ENCODE results near the gene ANKRD28. TPM values are rescaled to one million over a fixed set of nuclear protein-coding genes. Genes with fewer than 3 reads are reported as not detected.

ANKRD28 gene
- total and polyA plus RNA-seq, 3 experiments from 2014 or later, result 11.2 to 41.5 (median 40.2) TPM

DNA sequence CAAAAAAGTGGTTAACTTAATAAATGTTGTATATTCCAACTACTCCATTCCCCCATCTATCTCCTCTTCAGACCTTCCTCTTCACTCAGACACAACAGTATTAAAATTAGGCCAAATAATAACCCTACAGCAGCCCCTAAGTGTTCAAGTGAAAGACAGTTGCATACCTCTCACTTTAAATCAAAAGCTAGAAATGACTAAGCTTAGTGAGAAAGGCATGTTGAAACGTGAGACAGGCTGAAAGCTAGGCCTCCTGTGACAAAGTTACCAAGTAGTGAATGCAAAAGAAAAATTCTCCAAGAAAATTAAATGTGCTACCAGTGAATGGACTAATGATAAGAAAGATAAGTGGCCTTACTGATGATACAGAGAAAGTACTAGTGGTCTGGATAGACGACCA, 71.7 kb downstream of the ANKRD28 start:
- peak overlapping the region in 1 of 8 donors; percentile 42 for H3K27ac Mint-ChIP-seq
- ChIA-PET POLR2A (no interaction called here), CTCF (no interaction called here)
- H3K9me3 Mint-ChIP-seq, result no peaks in the 10 kb centered on the region
- Histone ChIP-seq H3K36me3 (ENCODE audit: insufficient read depth, low read length) (no peaks in the 10 kb centered on the region), H3K4me1 (ENCODE audit: insufficient read depth, low read length) (no peaks in the 10 kb centered on the region), H3K27me3 (ENCODE audit: insufficient read depth, low read length, poor library complexity, severe bottlenecking) (no peaks in the 10 kb centered on the region), H3K4me3 (ENCODE audit: low read length) (no peak overlapping the region), H3K27ac (ENCODE audit: low read depth, low read length) (no peak overlapping the region), H3K9me3 (ENCODE audit: low read length) (no peaks in the 10 kb centered on the region)
- peaks cover 3 to 5% (median 4%) of the 10 kb centered on the region in 3 donors for H3K4me1 Mint-ChIP-seq
- H3K36me3 Mint-ChIP-seq, result peaks cover under 1 to 60% (median 26%) of the 10 kb centered on the region in 3 donors
- H3K4me3 Mint-ChIP-seq, result no peak overlapping the region
- DNase-seq, result no peak
- no peaks in the 10 kb centered on the region for H3K27me3 Mint-ChIP-seq

DNA sequence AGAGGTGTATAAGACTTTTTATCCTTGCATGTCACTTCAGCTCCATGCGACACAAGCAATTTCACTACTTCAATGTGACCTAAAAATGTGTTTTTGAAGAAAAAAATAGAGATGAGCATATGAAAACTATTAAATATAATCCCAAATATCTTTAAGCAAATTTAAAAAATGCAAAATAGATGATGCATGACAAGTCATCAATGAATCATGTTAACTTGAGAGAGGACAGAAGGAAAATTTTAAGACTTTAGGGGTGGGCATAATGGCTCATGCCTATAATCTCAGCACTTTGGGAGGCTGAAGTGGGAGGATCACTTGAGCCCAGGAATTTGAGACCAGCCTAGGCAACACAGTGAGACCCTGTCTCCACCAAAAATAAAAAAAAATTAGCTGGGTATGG, 73.3 kb downstream of the ANKRD28 start:
- no peak overlapping the region for H3K27ac Mint-ChIP-seq
- H3K36me3 Mint-ChIP-seq, result peaks cover 9 to 68% (median 31%) of the 10 kb centered on the region in 3 donors
- Histone ChIP-seq H3K36me3 (ENCODE audit: insufficient read depth, low read length) (no peaks in the 10 kb centered on the region), H3K27ac (ENCODE audit: low read depth, low read length) (no peak overlapping the region), H3K27me3 (ENCODE audit: insufficient read depth, low read length, poor library complexity, severe bottlenecking) (no peaks in the 10 kb centered on the region), H3K9me3 (ENCODE audit: low read length) (no peaks in the 10 kb centered on the region), H3K4me3 (ENCODE audit: low read length) (no peak overlapping the region), H3K4me1 (ENCODE audit: insufficient read depth, low read length) (no peaks in the 10 kb centered on the region)
- DNase-seq, result no peak
- ChIA-PET CTCF (no interaction called here), POLR2A (no interaction called here)
- no peak overlapping the region for H3K4me3 Mint-ChIP-seq
- H3K9me3 Mint-ChIP-seq, result no peaks in the 10 kb centered on the region
- H3K4me1 Mint-ChIP-seq, result peaks cover 3 to 5% (median 3%) of the 10 kb centered on the region in 3 donors
- H3K27me3 Mint-ChIP-seq, result no peaks in the 10 kb centered on the region

DNA sequence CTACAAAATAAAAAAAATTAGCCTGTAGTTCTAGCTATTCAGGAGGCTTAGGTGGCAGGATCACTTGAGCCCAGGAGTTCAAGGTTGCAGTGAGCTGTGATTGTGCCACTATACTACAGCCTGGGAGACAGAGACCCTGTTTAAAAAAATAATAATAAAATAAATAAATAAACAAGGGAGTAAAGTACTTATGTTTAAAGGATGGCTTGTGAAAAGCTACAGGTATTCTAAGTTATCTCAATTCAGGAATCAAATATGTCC, 74.2 kb downstream of the ANKRD28 start:
- no peak for DNase-seq
- Histone ChIP-seq H3K36me3 (ENCODE audit: insufficient read depth, low read length) (no peaks in the 10 kb centered on the region), H3K27me3 (ENCODE audit: insufficient read depth, low read length, poor library complexity, severe bottlenecking) (no peaks in the 10 kb centered on the region), H3K9me3 (ENCODE audit: low read length) (no peaks in the 10 kb centered on the region), H3K4me1 (ENCODE audit: insufficient read depth, low read length) (no peaks in the 10 kb centered on the region), H3K4me3 (ENCODE audit: low read length) (no peak overlapping the region), H3K27ac (ENCODE audit: low read depth, low read length) (no peak overlapping the region)
- Mint-ChIP-seq H3K27ac (no peak overlapping the region), H3K4me3 (no peak overlapping the region), H3K9me3 (no peaks in the 10 kb centered on the region), H3K36me3 (peaks cover 13 to 64% (median 29%) of the 10 kb centered on the region in 3 donors), H3K27me3 (no peaks in the 10 kb centered on the region), H3K4me1 (peaks cover 0 to 3% (median 3%) of the 10 kb centered on the region in 3 donors)
- CTCF ChIA-PET, result no interaction called here
- POLR2A ChIA-PET, result no interaction called here

DNA sequence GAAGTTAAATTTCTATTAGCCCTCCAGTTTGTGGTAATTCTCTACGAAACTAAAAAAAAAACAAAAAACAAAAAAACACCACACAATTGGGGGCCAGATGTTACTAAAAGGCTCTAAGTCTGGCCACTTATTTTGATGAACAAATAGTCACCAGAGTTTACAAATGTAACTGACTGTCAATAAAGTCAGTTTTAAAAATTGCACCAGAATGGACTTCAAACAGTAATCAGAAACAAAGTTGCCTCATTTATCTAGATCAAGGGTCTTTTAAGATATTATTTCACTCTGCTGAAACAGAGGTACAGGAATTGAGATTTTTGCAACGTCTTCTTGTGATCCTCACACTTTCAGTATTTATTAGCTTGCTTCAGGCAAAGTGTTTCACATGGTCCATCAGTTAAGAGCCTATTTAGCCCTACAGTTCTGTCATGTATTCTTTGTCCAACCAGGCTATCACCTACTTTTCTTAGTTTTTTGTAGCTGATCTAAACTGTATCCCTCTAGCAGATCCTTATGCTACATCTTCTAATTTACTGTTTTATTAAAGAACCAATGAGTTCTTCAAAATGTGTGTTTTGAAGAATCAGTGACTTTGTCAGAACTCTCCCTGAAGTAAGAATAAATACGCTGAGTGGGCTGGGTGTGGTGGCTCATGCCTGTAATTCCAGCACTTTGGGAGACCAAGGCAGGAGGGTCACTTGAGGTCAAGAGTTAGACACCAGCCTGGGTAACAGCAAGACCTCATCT, 74.7 kb downstream of the ANKRD28 start:
- CTCF ChIA-PET, result no interaction called here

DNA sequence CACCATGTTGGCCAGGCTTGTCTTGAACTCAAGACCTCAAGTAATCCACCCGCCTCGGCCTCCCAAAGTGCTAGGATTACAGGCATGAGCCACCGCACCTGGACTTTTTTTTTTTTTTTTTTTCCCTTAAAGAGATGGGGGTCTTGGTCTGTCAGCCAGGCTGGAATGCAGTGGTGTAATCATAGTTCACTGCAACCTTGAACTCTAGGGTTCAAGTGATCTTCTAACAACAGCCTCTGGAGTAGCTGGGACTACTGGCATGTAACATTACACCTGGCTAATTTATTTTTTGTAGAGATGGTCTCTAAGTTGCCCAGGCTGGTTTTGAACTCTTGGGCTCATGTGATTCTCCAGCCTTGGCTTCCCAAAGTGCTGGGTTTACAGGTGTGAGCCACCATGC, 81.6 kb downstream of the ANKRD28 start:
- Histone ChIP-seq H3K4me1 (ENCODE audit: insufficient read depth, low read length) (no peaks in the 10 kb centered on the region), H3K27ac (ENCODE audit: low read depth, low read length) (no peak overlapping the region), H3K9me3 (ENCODE audit: low read length) (no peaks in the 10 kb centered on the region), H3K36me3 (ENCODE audit: insufficient read depth, low read length) (peaks cover 4% of the 10 kb centered on the region), H3K4me3 (ENCODE audit: low read length) (no peak overlapping the region), H3K27me3 (ENCODE audit: insufficient read depth, low read length, poor library complexity, severe bottlenecking) (no peaks in the 10 kb centered on the region)
- no peaks in the 10 kb centered on the region for H3K9me3 Mint-ChIP-seq
- no peaks in the 10 kb centered on the region for H3K4me1 Mint-ChIP-seq
- ChIA-PET POLR2A (no interaction called here), CTCF (no interaction called here)
- H3K4me3 Mint-ChIP-seq, result no peak overlapping the region
- peak overlapping the region in 1 of 8 donors; percentile 29 for H3K27ac Mint-ChIP-seq
- DNase-seq, result no peak
- H3K36me3 Mint-ChIP-seq, result peaks cover 13 to 51% (median 16%) of the 10 kb centered on the region in 3 donors
- H3K27me3 Mint-ChIP-seq, result no peaks in the 10 kb centered on the region

More for the DNA sequence above, 74.7 kb downstream of the ANKRD28 start:
- Mint-ChIP-seq H3K27ac (peak overlapping the region in 2 of 8 donors; percentile 33 to 51), H3K4me1 (peaks cover 0 to 3% (median 2%) of the 10 kb centered on the region in 3 donors), H3K4me3 (no peak overlapping the region), H3K27me3 (no peaks in the 10 kb centered on the region), H3K36me3 (peaks cover 13 to 63% (median 26%) of the 10 kb centered on the region in 3 donors), H3K9me3 (no peaks in the 10 kb centered on the region)
- H3K27me3 ChIP-seq (ENCODE audit: insufficient read depth, low read length, poor library complexity, severe bottlenecking), result no peaks in the 10 kb centered on the region
- H3K36me3 ChIP-seq (ENCODE audit: insufficient read depth, low read length), result no peaks in the 10 kb centered on the region
- no peak overlapping the region for H3K27ac ChIP-seq (ENCODE audit: low read depth, low read length)
- H3K4me3 ChIP-seq (ENCODE audit: low read length), result no peak overlapping the region
- DNase-seq, result no peak
- no peaks in the 10 kb centered on the region for H3K4me1 ChIP-seq (ENCODE audit: insufficient read depth, low read length)
- H3K9me3 ChIP-seq (ENCODE audit: low read length), result no peaks in the 10 kb centered on the region
- POLR2A ChIA-PET, result no interaction called here

DNA sequence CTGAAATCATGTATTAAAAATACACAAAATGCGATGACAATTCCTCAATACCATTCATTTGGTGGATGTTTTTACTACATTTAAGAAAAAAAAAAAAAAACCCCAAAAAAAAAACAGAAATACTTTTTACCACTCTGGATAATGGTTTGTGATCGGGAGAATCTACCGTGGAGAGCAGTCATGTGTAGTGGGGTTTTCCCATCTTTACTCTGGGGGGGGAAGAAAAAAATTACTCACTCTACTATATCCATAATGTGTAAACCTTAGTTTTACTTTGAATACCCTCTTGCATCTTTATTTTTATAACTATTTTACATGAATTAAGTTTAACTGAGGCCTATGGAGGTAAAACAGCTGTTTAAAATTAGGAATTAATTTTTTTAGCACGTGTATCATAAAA, 83.3 kb downstream of the ANKRD28 start:
- Mint-ChIP-seq H3K27ac (no peak overlapping the region), H3K4me1 (no peaks in the 10 kb centered on the region), H3K9me3 (no peaks in the 10 kb centered on the region), H3K4me3 (no peak overlapping the region), H3K27me3 (no peaks in the 10 kb centered on the region), H3K36me3 (peaks cover 7 to 52% (median 10%) of the 10 kb centered on the region in 3 donors)
- ChIA-PET POLR2A (interaction anchor here (0.6 kb wide), 1 partner anchor 49 kb away, joined by 6 read pairs; no protein-coding TSS in a partner anchor), CTCF (interaction anchor here (0.6 to 1.4 kb wide), 2 partner anchors 73 to 84 kb away, joined by 3 to 5 read pairs; no protein-coding TSS in a partner anchor)
- no peak overlapping the region for H3K4me3 ChIP-seq (ENCODE audit: low read length)
- no peaks in the 10 kb centered on the region for H3K4me1 ChIP-seq (ENCODE audit: insufficient read depth, low read length)
- no peaks in the 10 kb centered on the region for H3K27me3 ChIP-seq (ENCODE audit: insufficient read depth, low read length, poor library complexity, severe bottlenecking)
- H3K27ac ChIP-seq (ENCODE audit: low read depth, low read length), result no peak overlapping the region
- peaks cover 4% of the 10 kb centered on the region for H3K36me3 ChIP-seq (ENCODE audit: insufficient read depth, low read length)
- DNase-seq, result no peak
- no peaks in the 10 kb centered on the region for H3K9me3 ChIP-seq (ENCODE audit: low read length)

DNA sequence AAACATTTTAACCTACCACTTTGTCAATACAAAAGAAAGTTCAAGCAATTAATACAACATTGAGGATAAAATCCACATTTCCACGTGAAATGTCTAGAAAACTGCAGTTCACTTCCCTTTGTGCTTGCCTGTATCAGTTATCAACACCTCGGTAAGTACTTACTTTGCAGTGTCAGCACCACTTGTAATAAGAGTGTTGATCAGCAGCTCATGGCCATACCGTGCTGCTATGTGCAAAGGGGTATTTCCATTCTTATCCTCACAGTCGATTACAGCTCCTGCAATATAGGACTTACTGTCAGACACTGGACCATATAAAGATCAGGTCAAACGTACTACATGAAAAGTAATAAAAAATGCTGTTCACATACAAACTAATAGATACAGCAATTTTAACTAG, 84.4 kb downstream of the ANKRD28 start:
- POLR2A ChIA-PET, result interaction anchor here (0.6 kb wide), 1 partner anchor 127 kb away, joined by 3 read pairs; no protein-coding TSS in a partner anchor
- H3K27me3 ChIP-seq (ENCODE audit: insufficient read depth, low read length, poor library complexity, severe bottlenecking), result no peaks in the 10 kb centered on the region
- Mint-ChIP-seq H3K36me3 (peaks cover 11 to 55% (median 17%) of the 10 kb centered on the region in 3 donors), H3K4me1 (no peaks in the 10 kb centered on the region), H3K27me3 (no peaks in the 10 kb centered on the region), H3K4me3 (no peak overlapping the region), H3K27ac (no peak overlapping the region), H3K9me3 (no peaks in the 10 kb centered on the region)
- CTCF ChIA-PET, result interaction anchor here (1.4 kb wide), 1 partner anchor 83 kb away, joined by 5 read pairs; no protein-coding TSS in a partner anchor
- no peak overlapping the region for H3K27ac ChIP-seq (ENCODE audit: low read depth, low read length)
- no peaks in the 10 kb centered on the region for H3K9me3 ChIP-seq (ENCODE audit: low read length)
- H3K4me1 ChIP-seq (ENCODE audit: insufficient read depth, low read length), result no peaks in the 10 kb centered on the region
- DNase-seq, result no peak
- H3K36me3 ChIP-seq (ENCODE audit: insufficient read depth, low read length), result peaks cover 4% of the 10 kb centered on the region
- H3K4me3 ChIP-seq (ENCODE audit: low read length), result no peak overlapping the region

DNA sequence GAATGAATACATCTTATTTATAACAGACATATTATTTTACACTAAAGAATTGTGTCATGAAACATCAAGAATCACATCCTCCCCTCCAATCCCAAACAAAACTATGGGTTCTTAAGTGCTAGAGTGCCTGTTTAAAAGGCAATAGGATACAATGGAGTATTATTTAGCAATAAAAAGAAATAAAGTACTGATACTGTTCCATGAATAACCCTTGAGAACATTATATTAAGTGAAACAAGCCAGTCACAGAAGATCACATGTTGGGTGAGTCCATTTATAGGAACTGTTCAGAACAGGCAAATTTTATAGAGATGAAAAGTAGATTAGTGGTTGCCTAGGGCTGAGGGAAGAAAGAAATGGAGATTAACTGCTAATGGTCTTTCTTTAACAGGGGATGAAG, 86.5 kb downstream of the ANKRD28 start:
- no peak overlapping the region for H3K4me3 ChIP-seq (ENCODE audit: low read length)

More for the DNA sequence above, 86.5 kb downstream of the ANKRD28 start:
- no peaks in the 10 kb centered on the region for H3K27me3 ChIP-seq (ENCODE audit: insufficient read depth, low read length, poor library complexity, severe bottlenecking)
- Mint-ChIP-seq H3K4me1 (no peaks in the 10 kb centered on the region), H3K27ac (no peak overlapping the region), H3K36me3 (peaks cover 25 to 70% (median 28%) of the 10 kb centered on the region in 3 donors), H3K27me3 (no peaks in the 10 kb centered on the region), H3K9me3 (peaks cover 0 to 4% (median under 1%) of the 10 kb centered on the region in 5 donors), H3K4me3 (no peak overlapping the region)
- H3K27ac ChIP-seq (ENCODE audit: low read depth, low read length), result no peak overlapping the region
- H3K4me1 ChIP-seq (ENCODE audit: insufficient read depth, low read length), result no peaks in the 10 kb centered on the region
- DNase-seq, result no peak
- ChIA-PET POLR2A (no interaction called here), CTCF (no interaction called here)
- H3K36me3 ChIP-seq (ENCODE audit: insufficient read depth, low read length), result peaks cover 4% of the 10 kb centered on the region
- H3K9me3 ChIP-seq (ENCODE audit: low read length), result no peaks in the 10 kb centered on the region
